AG09319 (cell line): ENCODE results near the gene COQ3.

Source experiments
- DNase-seq: peaks from one replicate; pipeline ENCODE4 v3.0.0-alpha.2; 2010; ENCODE audit warnings: low read depth; ENCODE audit errors: extremely low read depth
- CTCF ChIP-seq: IDR thresholded peaks from 2 replicates; pipeline ENCODE4 v1.5.1; 2011; ENCODE audit warnings: low read depth, mild to moderate bottlenecking, inconsistent platforms, low read length, moderate library complexity

The COQ3 gene

GRCh38 chr6:99415446-99415845, 21.5 kb upstream of the COQ3 start:
- TF ChIP-seq CTCF, result no peak
- DNase-seq, result no peak

- TF ChIP-seq CTCF, result no peak
- DNase-seq, result no peak
These were observed 18.1 kb upstream of the COQ3 start for GRCh38 chr6:99412065-99412464.

GRCh38 chr6:99409672-99410071, 15.7 kb upstream of the COQ3 start:
- no peak for TF ChIP-seq CTCF
- no peak for DNase-seq

- no peak for TF ChIP-seq CTCF
- no peak for DNase-seq
These were observed 13.1 kb upstream of the COQ3 start for GRCh38 chr6:99407076-99407475.

- TF ChIP-seq CTCF, result no peak
- DNase-seq, result no peak
These were observed 8.5 kb upstream of the COQ3 start for GRCh38 chr6:99402448-99402847.

GRCh38 chr6:99397287-99397686, 3.3 kb upstream of the COQ3 start:
- no peak for TF ChIP-seq CTCF
- no peak for DNase-seq

GRCh38 chr6:99393366-99393697, 663 bp downstream of the COQ3 start:
- no peak for DNase-seq
- TF ChIP-seq CTCF, result no peak
